WTC11 (cell line): ENCODE data around the gene NUPR1. TPM values are rescaled to one million over a fixed set of nuclear protein-coding genes. Genes with fewer than 3 reads are reported as not detected.

ENCODE experiments used
- ATAC-seq: fragments of 200-7000 bp; cut with Tn5 transposase; 2 replicates; pipeline ENCODE4 v1.10.0; 2021; ENCODE audit warnings: mild to moderate bottlenecking, moderate library complexity
- CTCF ChIA-PET: fragments of 300-600 bp; sonication (Branson Sonifier 250); formaldehyde crosslinking; loops from one replicate; lab custom pipeline; 2021; ENCODE audit warnings: antibody characterized with exemption; lab: Charles Lee
- POLR2A ChIA-PET: fragments of 350-600 bp; sonication (Branson Sonifier 250); formaldehyde crosslinking; loops from one replicate; lab custom pipeline; 2021; ENCODE audit warnings: antibody characterized with exemption; lab: Charles Lee
- DNase-seq: peaks from one replicate; pipeline ENCODE4 v3.0.0; 2021; ENCODE audit warnings: low spot score
- H3K27ac Mint-ChIP-seq: 2 replicates; pipeline ENCODE4 v1.8.0; 2021; ENCODE audit warnings: mixed read lengths
- H3K27me3 Mint-ChIP-seq: 2 replicates; pipeline ENCODE4 v1.8.0; 2021; ENCODE audit warnings: low read depth, mild to moderate bottlenecking, moderate library complexity, mixed read lengths
- H3K36me3 Mint-ChIP-seq: 2 replicates; pipeline ENCODE4 v1.8.0; 2021; ENCODE audit warnings: mixed read lengths
- H3K4me1 Mint-ChIP-seq: 2 replicates; pipeline ENCODE4 v1.8.0; 2022; ENCODE audit warnings: mixed read lengths
- H3K4me3 Mint-ChIP-seq: 2 replicates; pipeline ENCODE4 v1.8.0; 2021; ENCODE audit warnings: mild to moderate bottlenecking, moderate library complexity, mixed read lengths
- H3K9me3 Mint-ChIP-seq: 2 replicates; pipeline ENCODE4 v1.8.0; 2021; ENCODE audit warnings: mixed read lengths
- EMX1 ChIP-seq: fragments of 250-450 bp; sonication (Bioruptor Pico); IDR thresholded peaks from 2 replicates; pipeline ENCODE4 v1.8.0; 2021; ENCODE audit warnings: mild to moderate bottlenecking
- ESRRA ChIP-seq: sonication (generic); formaldehyde crosslinking; IDR thresholded peaks from 2 replicates; pipeline ENCODE4 v1.8.1; 2022; ENCODE audit warnings: mild to moderate bottlenecking, missing genetic modification reagents, borderline replicate concordance
- FOXP1 ChIP-seq: sonication (generic); formaldehyde crosslinking; IDR thresholded peaks from 2 replicates; pipeline ENCODE4 v1.8.0; 2022; ENCODE audit warnings: missing genetic modification reagents, mild to moderate bottlenecking, moderate library complexity, borderline replicate concordance
- GRHL2 ChIP-seq: fragments of 250-450 bp; sonication (Bioruptor Pico); IDR thresholded peaks from 2 replicates; pipeline ENCODE4 v1.8.0; 2022; ENCODE audit warnings: mild to moderate bottlenecking, moderate library complexity; ENCODE audit not compliant: insufficient replicate concordance, severe bottlenecking
- GTF2I ChIP-seq: fragments of 250-450 bp; sonication (Bioruptor Pico); conservative IDR thresholded peaks from 2 replicates; pipeline ENCODE4 v1.4.0; 2021; ENCODE audit warnings: mild to moderate bottlenecking
- IRF2 ChIP-seq: sonication (generic); formaldehyde crosslinking; IDR thresholded peaks from 2 replicates; pipeline ENCODE4 v1.8.0; 2022; ENCODE audit warnings: low read depth, missing genetic modification reagents, borderline replicate concordance
- KAT7 ChIP-seq: sonication (generic); formaldehyde crosslinking; IDR thresholded peaks from 2 replicates; pipeline ENCODE4 v1.8.1; 2023; ENCODE audit warnings: missing genetic modification reagents, mild to moderate bottlenecking, borderline replicate concordance
- MXD4 ChIP-seq: fragments of 250-450 bp; sonication (Bioruptor Pico); IDR thresholded peaks from 2 replicates; pipeline ENCODE4 v1.8.0; 2021; ENCODE audit warnings: mild to moderate bottlenecking, moderate library complexity, borderline replicate concordance
- NFE2L1 ChIP-seq: sonication (generic); formaldehyde crosslinking; IDR thresholded peaks from 2 replicates; pipeline ENCODE4 v1.8.1; 2023; ENCODE audit warnings: missing genetic modification reagents
- NFYB ChIP-seq: sonication (generic); formaldehyde crosslinking; conservative IDR thresholded peaks from 2 replicates; pipeline ENCODE4 v1.8.0; 2022; ENCODE audit warnings: low read depth, missing genetic modification reagents
- NR1H2 ChIP-seq: sonication (generic); formaldehyde crosslinking; IDR thresholded peaks from 2 replicates; pipeline ENCODE4 v1.9.0; 2021; ENCODE audit warnings: mild to moderate bottlenecking, moderate library complexity, missing genetic modification reagents
- NR2C2 ChIP-seq: sonication (generic); formaldehyde crosslinking; IDR thresholded peaks from 2 replicates; pipeline ENCODE4 v1.8.0; 2022; ENCODE audit warnings: mild to moderate bottlenecking, missing genetic modification reagents
- PRRX2 ChIP-seq: fragments of 250-450 bp; sonication (Bioruptor Pico); IDR thresholded peaks from 2 replicates; pipeline ENCODE4 v1.8.0; 2021; ENCODE audit warnings: mild to moderate bottlenecking
- SMAD4 ChIP-seq: sonication (generic); formaldehyde crosslinking; IDR thresholded peaks from 2 replicates; pipeline ENCODE4 v1.8.0; 2022; ENCODE audit warnings: mild to moderate bottlenecking, missing genetic modification reagents
- SOX15 ChIP-seq: fragments of 250-450 bp; sonication (Bioruptor Pico); IDR thresholded peaks from 2 replicates; pipeline ENCODE4 v1.9.0; 2021; ENCODE audit warnings: mild to moderate bottlenecking
- SP1 ChIP-seq: sonication (generic); formaldehyde crosslinking; conservative IDR thresholded peaks from 2 replicates; pipeline ENCODE4 v1.8.1; 2022; ENCODE audit warnings: missing genetic modification reagents
- ZNF219 ChIP-seq: sonication (generic); formaldehyde crosslinking; IDR thresholded peaks from 2 replicates; pipeline ENCODE4 v1.8.0; 2023; ENCODE audit warnings: missing genetic modification reagents, mild to moderate bottlenecking, borderline replicate concordance
- ZNF423 ChIP-seq: fragments of 250-450 bp; sonication (Bioruptor Pico); IDR thresholded peaks from 2 replicates; pipeline ENCODE4 v2.1.2; 2022; ENCODE audit warnings: mild to moderate bottlenecking, moderate library complexity
- total RNA-seq: library from RNA; stranded (reverse); gene quantifications from 3 replicates; pipeline ENCODE4 v1.2.3, GENCODE V29; 2021
- TF ChIP-seq, protein P1 (sequence below): sonication (generic); formaldehyde crosslinking; IDR thresholded peaks from 2 replicates; pipeline ENCODE4 v1.8.0; 2022; ENCODE audit warnings: missing genetic modification reagents
- TF ChIP-seq, protein P2 (sequence below): sonication (generic); formaldehyde crosslinking; IDR thresholded peaks from 2 replicates; pipeline ENCODE4 v1.8.0; 2023; ENCODE audit warnings: missing genetic modification reagents, mild to moderate bottlenecking, borderline replicate concordance
- TF ChIP-seq, protein P3 (sequence below): sonication (generic); formaldehyde crosslinking; IDR thresholded peaks from 2 replicates; pipeline ENCODE4 v1.8.0; 2022; ENCODE audit warnings: mild to moderate bottlenecking, missing genetic modification reagents
- TF ChIP-seq, protein P4 (sequence below): sonication (generic); formaldehyde crosslinking; IDR thresholded peaks from 2 replicates; pipeline ENCODE4 v1.8.1; 2023; ENCODE audit warnings: mild to moderate bottlenecking, missing genetic modification reagents, moderate library complexity
- TF ChIP-seq, protein P5 (sequence below): sonication (generic); formaldehyde crosslinking; IDR thresholded peaks from 2 replicates; pipeline ENCODE4 v1.8.0; 2022; ENCODE audit warnings: mild to moderate bottlenecking, missing genetic modification reagents
- TF ChIP-seq, protein P6 (sequence below): fragments of 250-450 bp; sonication (Bioruptor Pico); IDR thresholded peaks from 2 replicates; pipeline ENCODE4 v2.1.2; 2022; ENCODE audit warnings: mild to moderate bottlenecking, moderate library complexity

NUPR1 gene
- total RNA-seq, 1 experiment from 2014 or later = 0.33 TPM

DNA sequence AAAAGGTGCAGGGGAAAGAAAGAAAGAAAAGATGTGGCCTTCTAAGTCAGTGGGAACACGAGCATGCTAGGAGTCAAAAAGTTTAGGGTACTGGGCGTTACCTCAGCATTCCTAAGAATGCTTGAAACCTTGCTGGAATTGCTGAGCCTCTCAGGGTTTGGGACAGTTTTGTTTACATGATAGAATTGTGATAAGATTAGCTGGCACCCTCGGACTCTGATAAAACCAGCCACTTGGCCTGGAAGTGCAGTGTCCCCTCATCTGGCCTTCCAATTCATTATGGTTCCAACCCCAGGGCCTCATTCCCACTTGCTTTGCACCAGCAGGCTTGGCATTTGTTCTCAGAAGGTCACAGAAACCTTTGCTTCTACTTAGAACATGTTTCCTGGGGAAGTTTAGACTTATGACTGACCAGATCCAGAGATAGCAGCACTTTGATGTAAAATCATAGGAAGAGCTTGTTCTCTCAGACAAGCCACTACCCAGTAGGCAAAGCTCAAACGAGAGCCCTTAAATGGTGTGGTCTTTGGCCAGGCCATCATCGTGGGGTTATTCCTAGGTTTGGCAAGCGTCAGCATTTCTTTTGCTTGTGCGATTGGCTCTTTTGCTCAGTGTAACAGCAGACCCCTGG is 22.9 kb upstream of the NUPR1 start (continued):
- TF ChIP-seq, protein P1, sequence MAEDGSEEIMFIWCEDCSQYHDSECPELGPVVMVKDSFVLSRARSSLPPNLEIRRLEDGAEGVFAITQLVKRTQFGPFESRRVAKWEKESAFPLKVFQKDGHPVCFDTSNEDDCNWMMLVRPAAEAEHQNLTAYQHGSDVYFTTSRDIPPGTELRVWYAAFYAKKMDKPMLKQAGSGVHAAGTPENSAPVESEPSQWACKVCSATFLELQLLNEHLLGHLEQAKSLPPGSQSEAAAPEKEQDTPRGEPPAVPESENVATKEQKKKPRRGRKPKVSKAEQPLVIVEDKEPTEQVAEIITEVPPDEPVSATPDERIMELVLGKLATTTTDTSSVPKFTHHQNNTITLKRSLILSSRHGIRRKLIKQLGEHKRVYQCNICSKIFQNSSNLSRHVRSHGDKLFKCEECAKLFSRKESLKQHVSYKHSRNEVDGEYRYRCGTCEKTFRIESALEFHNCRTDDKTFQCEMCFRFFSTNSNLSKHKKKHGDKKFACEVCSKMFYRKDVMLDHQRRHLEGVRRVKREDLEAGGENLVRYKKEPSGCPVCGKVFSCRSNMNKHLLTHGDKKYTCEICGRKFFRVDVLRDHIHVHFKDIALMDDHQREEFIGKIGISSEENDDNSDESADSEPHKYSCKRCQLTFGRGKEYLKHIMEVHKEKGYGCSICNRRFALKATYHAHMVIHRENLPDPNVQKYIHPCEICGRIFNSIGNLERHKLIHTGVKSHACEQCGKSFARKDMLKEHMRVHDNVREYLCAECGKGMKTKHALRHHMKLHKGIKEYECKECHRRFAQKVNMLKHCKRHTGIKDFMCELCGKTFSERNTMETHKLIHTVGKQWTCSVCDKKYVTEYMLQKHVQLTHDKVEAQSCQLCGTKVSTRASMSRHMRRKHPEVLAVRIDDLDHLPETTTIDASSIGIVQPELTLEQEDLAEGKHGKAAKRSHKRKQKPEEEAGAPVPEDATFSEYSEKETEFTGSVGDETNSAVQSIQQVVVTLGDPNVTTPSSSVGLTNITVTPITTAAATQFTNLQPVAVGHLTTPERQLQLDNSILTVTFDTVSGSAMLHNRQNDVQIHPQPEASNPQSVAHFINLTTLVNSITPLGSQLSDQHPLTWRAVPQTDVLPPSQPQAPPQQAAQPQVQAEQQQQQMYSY (CRISPR knock-in tag) = no peak
- no peak for TF ChIP-seq NFE2L1
- TF ChIP-seq, protein P2, sequence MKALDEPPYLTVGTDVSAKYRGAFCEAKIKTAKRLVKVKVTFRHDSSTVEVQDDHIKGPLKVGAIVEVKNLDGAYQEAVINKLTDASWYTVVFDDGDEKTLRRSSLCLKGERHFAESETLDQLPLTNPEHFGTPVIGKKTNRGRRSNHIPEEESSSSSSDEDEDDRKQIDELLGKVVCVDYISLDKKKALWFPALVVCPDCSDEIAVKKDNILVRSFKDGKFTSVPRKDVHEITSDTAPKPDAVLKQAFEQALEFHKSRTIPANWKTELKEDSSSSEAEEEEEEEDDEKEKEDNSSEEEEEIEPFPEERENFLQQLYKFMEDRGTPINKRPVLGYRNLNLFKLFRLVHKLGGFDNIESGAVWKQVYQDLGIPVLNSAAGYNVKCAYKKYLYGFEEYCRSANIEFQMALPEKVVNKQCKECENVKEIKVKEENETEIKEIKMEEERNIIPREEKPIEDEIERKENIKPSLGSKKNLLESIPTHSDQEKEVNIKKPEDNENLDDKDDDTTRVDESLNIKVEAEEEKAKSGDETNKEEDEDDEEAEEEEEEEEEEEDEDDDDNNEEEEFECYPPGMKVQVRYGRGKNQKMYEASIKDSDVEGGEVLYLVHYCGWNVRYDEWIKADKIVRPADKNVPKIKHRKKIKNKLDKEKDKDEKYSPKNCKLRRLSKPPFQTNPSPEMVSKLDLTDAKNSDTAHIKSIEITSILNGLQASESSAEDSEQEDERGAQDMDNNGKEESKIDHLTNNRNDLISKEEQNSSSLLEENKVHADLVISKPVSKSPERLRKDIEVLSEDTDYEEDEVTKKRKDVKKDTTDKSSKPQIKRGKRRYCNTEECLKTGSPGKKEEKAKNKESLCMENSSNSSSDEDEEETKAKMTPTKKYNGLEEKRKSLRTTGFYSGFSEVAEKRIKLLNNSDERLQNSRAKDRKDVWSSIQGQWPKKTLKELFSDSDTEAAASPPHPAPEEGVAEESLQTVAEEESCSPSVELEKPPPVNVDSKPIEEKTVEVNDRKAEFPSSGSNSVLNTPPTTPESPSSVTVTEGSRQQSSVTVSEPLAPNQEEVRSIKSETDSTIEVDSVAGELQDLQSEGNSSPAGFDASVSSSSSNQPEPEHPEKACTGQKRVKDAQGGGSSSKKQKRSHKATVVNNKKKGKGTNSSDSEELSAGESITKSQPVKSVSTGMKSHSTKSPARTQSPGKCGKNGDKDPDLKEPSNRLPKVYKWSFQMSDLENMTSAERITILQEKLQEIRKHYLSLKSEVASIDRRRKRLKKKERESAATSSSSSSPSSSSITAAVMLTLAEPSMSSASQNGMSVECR (CRISPR knock-in tag) = no peak
- no peak for TF ChIP-seq NR2C2 (CRISPR knock-in tag)
- TF ChIP-seq IRF2 (CRISPR knock-in tag) = no peak
- no peak for TF ChIP-seq NFYB
- TF ChIP-seq ZNF219 (CRISPR knock-in tag) = no peak

DNA sequence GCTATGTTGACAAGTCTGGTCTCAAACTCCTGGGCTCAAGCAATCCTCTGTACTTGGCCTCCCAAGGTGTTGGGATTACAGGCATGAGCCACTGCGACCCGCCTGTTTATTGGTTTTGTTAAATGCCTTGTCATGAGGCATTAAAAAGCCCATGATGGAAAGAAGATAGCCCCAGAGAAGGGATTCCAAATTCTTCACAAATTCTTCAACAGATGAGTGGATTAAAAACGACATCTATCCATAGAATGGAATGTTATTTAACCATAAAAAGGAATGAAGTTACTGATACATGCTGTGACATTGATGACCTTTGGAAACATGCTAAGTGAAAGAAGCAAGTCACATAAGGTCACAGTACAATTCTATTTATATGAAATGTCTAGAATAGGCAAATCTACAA is 19.7 kb upstream of the NUPR1 start:
- DNase-seq = no peak
- Mint-ChIP-seq H3K27me3 (no peaks in the 10 kb centered on the region; the same call in 1 of the 2 replicates), H3K4me3 (no peak overlapping the region), H3K27ac (no peak overlapping the region), H3K4me1 (peaks cover 5% of the 10 kb centered on the region), H3K9me3 (no peaks in the 10 kb centered on the region), H3K36me3 (peaks cover 14% of the 10 kb centered on the region)
- ChIA-PET POLR2A (interaction anchor here (0.7 kb wide), 1 partner anchor 38 kb away, joined by 4 read pairs; the partner anchor contains the start of gene SULT1A2), CTCF (no interaction called here)
- ATAC-seq = no peak
- TF ChIP-seq SMAD4 (CRISPR knock-in tag) (no peak), NR1H2 (CRISPR knock-in tag) (no peak), MXD4 (CRISPR knock-in tag) (no peak), PRRX2 (no peak), SOX15 (CRISPR knock-in tag) (no peak), GRHL2 (CRISPR knock-in tag) (no peak), SP1 (CRISPR knock-in tag) (no peak), EMX1 (CRISPR knock-in tag) (no peak), FOXP1 (CRISPR knock-in tag) (no peak), ZNF423 (CRISPR knock-in tag) (no peak), GTF2I (CRISPR knock-in tag) (no peak), ESRRA (CRISPR knock-in tag) (no peak), KAT7 (CRISPR knock-in tag) (no peak)
- TF ChIP-seq, protein P3, sequence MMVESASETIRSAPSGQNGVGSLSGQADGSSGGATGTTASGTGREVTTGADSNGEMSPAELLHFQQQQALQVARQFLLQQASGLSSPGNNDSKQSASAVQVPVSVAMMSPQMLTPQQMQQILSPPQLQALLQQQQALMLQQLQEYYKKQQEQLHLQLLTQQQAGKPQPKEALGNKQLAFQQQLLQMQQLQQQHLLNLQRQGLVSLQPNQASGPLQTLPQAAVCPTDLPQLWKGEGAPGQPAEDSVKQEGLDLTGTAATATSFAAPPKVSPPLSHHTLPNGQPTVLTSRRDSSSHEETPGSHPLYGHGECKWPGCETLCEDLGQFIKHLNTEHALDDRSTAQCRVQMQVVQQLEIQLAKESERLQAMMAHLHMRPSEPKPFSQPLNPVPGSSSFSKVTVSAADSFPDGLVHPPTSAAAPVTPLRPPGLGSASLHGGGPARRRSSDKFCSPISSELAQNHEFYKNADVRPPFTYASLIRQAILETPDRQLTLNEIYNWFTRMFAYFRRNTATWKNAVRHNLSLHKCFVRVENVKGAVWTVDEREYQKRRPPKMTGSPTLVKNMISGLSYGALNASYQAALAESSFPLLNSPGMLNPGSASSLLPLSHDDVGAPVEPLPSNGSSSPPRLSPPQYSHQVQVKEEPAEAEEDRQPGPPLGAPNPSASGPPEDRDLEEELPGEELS (CRISPR knock-in tag) = no peak
- TF ChIP-seq, protein P4, sequence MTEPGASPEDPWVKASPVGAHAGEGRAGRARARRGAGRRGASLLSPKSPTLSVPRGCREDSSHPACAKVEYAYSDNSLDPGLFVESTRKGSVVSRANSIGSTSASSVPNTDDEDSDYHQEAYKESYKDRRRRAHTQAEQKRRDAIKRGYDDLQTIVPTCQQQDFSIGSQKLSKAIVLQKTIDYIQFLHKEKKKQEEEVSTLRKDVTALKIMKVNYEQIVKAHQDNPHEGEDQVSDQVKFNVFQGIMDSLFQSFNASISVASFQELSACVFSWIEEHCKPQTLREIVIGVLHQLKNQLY (CRISPR knock-in tag) = no peak
- TF ChIP-seq, protein P5, sequence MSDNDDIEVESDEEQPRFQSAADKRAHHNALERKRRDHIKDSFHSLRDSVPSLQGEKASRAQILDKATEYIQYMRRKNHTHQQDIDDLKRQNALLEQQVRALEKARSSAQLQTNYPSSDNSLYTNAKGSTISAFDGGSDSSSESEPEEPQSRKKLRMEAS (CRISPR knock-in tag) = no peak
- TF ChIP-seq, protein P6, sequence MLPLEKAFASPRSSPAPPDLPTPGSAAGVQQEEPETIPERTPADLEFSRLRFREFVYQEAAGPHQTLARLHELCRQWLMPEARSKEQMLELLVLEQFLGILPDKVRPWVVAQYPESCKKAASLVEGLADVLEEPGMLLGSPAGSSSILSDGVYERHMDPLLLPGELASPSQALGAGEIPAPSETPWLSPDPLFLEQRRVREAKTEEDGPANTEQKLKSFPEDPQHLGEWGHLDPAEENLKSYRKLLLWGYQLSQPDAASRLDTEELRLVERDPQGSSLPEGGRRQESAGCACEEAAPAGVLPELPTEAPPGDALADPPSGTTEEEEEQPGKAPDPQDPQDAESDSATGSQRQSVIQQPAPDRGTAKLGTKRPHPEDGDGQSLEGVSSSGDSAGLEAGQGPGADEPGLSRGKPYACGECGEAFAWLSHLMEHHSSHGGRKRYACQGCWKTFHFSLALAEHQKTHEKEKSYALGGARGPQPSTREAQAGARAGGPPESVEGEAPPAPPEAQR (CRISPR knock-in tag) = no peak
